GM19043 (cell line): Measurements from ENCODE around the gene NOL4L.

Experiments used
- ATAC-seq: cut with Tn5 transposase; IDR thresholded peaks from one replicate; pipeline ENCODE4 v1.9.1; 2021; ENCODE audit warnings: low read depth; ENCODE audit not compliant: unreplicated experiment

The NOL4L gene

GRCh38 chr20:32564440-32564839 is 20.7 kb downstream of the NOL4L start:
- no peak for ATAC-seq

GRCh38 chr20:32563311-32564272 is 21.5 kb downstream of the NOL4L start:
- no peak for ATAC-seq

GRCh38 chr20:32562495-32562911 is 22.6 kb downstream of the NOL4L start:
- no peak for ATAC-seq

GRCh38 chr20:32560989-32561830 is 23.9 kb downstream of the NOL4L start:
- ATAC-seq, result no peak

- ATAC-seq, result no peak
These were observed 24.6 kb downstream of the NOL4L start for GRCh38 chr20:32560482-32560988.

- no peak for ATAC-seq
These were observed 25.3 kb downstream of the NOL4L start for GRCh38 chr20:32559753-32560380.

- no peak for ATAC-seq
These were observed 25.9 kb downstream of the NOL4L start for GRCh38 chr20:32559205-32559752.

GRCh38 chr20:32558526-32558925 is 26.6 kb downstream of the NOL4L start:
- ATAC-seq, result no peak

GRCh38 chr20:32557319-32557718 is 27.8 kb downstream of the NOL4L start:
- ATAC-seq, result no peak

- no peak for ATAC-seq
These were observed 28.6 kb downstream of the NOL4L start for GRCh38 chr20:32556312-32557184.

GRCh38 chr20:32555584-32555983 is 29.5 kb downstream of the NOL4L start:
- ATAC-seq, result no peak

- ATAC-seq, result no peak
These were observed 30.2 kb downstream of the NOL4L start for GRCh38 chr20:32554965-32555289.

GRCh38 chr20:32553618-32554017 is 31.5 kb downstream of the NOL4L start:
- ATAC-seq, result no peak

GRCh38 chr20:32551693-32552092 is 33.4 kb downstream of the NOL4L start:
- no peak for ATAC-seq

GRCh38 chr20:32549842-32550241 is 35.3 kb downstream of the NOL4L start:
- no peak for ATAC-seq

- no peak for ATAC-seq
These were observed 37.4 kb downstream of the NOL4L start for GRCh38 chr20:32547753-32548034.

GRCh38 chr20:32546918-32547752 is 38.0 kb downstream of the NOL4L start:
- no peak for ATAC-seq

GRCh38 chr20:32544893-32545840 is 40.0 kb downstream of the NOL4L start:
- ATAC-seq, result no peak
